Activated gamma-delta T cell treated with Interleukin-2 at 50 U/mL for 16 hours (primary cell): ENCODE results near the gene NANOS1.

ENCODE experiments used
- DNase-seq: peaks from one replicate; pipeline ENCODE4 v3.0.0-alpha.2; 2020

The NANOS1 gene

GRCh38 chr10:119070395-119071165 lies 41.1 kb downstream of the NANOS1 start:
- DNase-seq: no peak

DNA sequence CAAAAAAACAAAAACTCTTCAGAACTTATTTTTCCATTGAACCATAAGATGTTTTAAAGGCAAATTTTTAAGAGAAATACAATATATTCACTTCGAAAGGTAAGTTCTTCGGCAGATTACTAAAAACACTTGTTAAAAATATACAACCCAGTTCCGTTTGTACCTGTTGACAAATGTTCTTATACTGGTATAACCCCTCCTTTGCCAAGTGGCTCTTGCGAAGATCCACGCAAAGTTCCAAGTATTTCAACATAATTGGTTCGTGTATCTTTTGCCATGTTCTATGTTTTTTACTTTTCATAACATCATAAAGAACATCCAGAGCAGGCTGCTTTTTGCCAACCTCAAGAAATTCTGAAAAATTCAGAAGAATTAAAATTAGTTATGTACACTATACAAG lies 44.1 kb downstream of the NANOS1 start:
- no peak for DNase-seq

- DNase-seq: no peak
These were observed 49.1 kb downstream of the NANOS1 start for GRCh38 chr10:119078422-119079179.

- peak; percentile 56 for DNase-seq
These were observed 50.3 kb downstream of the NANOS1 start for GRCh38 chr10:119079599-119080520.

DNA sequence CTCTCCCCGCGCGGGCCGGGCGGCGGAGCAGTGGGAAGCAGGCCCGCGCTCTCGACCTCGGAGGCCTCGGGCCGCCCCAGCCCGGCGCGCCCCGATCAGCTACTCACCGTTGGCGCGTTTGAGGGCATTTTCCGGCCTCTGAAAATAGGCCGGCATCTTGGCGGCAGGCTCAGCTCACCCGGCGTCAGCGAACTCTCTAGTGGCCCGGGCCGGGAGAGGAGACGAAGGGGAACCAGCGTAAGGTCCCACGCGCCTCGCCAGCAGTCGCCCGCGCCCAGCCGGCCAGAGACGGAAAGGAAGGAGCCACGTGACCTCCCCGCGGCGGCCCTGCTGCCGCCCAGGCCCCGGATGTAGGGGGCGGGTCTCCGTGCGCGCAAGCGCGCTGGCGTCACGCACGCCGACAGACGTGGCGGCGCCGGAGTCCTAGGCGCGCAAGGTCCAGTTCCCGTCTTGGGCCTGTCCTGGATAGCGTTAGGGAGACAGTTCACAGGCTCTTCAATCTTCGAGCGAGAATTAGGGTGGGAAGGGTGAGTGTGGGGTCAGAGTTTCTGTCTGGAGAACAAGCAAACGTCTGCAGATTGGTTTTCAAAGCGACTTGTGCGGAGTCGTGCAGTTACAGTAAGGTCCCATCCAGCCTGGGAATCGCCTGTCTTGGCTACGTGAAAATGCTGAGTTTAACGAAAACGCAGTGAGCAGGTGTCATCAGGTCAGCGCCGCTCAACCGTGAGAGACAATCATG lies 51.2 kb downstream of the NANOS1 start, which contains the start of gene EIF3A:
Gene EIF3A, minus strand, starts transcription at position 297 of the 739 bp plus-strand sequence. Its CDS starts 141 bp downstream, at position 156.
- peak; percentile 90 for DNase-seq
